AG09319 (cell line): Measurements from ENCODE around the gene SPSB1.

ENCODE experiments used
- DNase-seq: peaks from one replicate; pipeline ENCODE4 v3.0.0-alpha.2; 2010; ENCODE audit warnings: low read depth; ENCODE audit errors: extremely low read depth
- TF ChIP-seq, protein P1 (sequence below): IDR thresholded peaks from 2 replicates; pipeline ENCODE4 v1.5.1; 2011; ENCODE audit warnings: low read depth, mild to moderate bottlenecking, inconsistent platforms, low read length, moderate library complexity

Gene SPSB1

DNA sequence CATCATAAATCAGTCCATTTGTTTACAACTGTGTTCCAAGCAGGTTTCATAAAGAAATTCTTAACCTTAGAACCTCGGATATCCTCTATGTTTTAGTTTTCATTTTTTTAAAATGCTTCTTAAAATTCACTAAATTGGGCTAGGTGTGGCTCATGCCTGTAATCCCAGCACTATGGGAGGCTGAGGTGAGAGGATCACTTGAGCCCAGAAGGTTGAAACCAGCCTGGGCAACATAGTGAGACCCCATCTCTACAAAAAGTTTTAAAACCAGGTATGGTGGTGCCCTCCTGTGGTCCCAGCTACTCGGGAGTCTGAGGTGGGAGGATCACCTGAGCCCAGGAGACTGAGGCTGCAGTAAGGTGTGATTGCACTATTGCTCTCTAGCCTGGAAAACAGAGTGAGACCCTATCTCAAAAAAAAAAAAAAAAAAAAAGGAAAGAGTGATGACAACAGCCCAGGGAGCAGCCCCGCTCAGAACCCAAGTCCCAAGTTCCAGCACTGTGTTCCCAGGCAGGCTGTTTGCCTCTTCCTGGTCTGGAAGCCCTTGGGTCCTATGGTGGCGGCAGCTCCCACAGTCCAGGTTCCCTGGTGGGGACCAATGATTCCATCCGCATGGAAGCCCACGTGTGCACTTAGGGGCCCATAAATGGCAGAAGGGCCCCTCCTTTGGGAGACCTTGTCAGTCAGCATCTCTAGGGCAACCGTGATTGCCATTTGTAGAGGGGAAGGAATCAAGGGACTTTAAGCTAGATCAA, 24.7 kb upstream of the SPSB1 start:
- DNase-seq = no peak
- TF ChIP-seq, protein P1, sequence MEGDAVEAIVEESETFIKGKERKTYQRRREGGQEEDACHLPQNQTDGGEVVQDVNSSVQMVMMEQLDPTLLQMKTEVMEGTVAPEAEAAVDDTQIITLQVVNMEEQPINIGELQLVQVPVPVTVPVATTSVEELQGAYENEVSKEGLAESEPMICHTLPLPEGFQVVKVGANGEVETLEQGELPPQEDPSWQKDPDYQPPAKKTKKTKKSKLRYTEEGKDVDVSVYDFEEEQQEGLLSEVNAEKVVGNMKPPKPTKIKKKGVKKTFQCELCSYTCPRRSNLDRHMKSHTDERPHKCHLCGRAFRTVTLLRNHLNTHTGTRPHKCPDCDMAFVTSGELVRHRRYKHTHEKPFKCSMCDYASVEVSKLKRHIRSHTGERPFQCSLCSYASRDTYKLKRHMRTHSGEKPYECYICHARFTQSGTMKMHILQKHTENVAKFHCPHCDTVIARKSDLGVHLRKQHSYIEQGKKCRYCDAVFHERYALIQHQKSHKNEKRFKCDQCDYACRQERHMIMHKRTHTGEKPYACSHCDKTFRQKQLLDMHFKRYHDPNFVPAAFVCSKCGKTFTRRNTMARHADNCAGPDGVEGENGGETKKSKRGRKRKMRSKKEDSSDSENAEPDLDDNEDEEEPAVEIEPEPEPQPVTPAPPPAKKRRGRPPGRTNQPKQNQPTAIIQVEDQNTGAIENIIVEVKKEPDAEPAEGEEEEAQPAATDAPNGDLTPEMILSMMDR = no peak

DNA sequence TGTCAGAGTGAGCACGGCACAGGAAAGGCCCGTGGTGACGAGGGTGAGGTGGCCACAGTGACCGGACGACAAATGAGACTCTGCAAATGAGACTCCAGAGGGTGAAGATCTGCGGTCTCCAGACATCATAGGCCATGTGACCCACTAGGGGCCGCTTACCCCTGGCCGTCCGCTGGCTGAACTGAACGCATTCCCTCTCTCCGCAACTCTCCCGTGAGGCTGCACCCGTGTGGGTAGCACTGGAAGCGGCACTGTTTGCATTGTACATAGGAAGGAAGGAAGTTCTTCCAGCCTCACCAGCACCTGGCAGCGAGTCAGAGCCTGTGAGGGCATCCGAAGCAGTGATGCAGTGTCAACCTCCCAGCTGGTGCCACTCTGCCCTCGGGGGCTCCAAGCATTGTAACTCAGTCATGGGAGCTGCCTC, 23.6 kb upstream of the SPSB1 start:
- TF ChIP-seq, protein P1 = no peak
- no peak for DNase-seq

DNA sequence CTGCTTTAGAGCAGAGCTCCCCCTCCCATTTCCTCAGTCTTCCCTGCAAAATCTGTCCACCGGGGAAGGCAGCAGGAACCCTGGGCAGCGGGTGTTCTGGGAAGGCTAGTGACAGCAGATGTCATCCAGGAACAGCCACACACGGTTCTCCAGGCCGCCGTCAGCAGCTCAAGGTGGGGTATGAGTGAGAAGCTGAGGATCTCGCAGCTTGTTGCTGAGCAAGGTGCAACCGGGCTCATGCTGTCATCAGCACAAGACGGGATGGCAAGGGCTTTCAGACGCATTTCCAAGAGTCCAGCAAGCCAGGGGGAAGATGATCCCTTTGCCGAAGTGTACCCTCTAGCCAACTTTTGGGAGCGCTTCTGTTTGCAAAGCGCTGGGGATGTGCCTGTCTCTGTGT, 23.0 kb upstream of the SPSB1 start:
- TF ChIP-seq, protein P1 = no peak
- no peak for DNase-seq

DNA sequence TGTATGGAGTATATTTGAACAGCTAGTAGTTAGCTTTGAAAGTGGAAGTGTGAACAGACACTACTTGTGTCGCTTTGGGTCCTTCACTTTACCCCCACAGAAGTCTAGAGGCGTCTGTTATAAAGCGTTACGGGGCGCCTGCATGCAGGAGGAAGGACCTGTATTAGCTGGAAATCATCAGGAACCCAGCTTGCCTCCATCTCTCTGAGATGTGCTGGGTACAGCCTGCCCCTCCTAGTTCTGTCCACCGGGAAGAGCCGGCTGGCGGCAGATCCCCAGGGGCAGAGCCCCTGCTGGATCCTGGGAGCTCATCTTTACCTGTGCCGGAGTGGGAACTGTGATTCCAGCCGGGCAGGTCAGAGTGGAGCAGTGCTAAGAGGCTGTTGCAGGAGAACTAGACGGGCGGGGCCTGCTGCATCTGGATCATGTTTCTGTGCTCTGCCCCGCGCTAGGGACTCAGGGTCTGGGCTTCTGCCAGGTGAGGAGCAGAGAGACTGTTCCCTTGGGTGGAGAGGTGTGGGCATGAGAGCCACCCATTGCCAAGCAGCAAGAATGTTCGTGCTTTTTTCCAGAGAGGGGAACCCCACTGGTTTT, 22.3 kb upstream of the SPSB1 start:
- TF ChIP-seq, protein P1 = no peak
- no peak for DNase-seq

DNA sequence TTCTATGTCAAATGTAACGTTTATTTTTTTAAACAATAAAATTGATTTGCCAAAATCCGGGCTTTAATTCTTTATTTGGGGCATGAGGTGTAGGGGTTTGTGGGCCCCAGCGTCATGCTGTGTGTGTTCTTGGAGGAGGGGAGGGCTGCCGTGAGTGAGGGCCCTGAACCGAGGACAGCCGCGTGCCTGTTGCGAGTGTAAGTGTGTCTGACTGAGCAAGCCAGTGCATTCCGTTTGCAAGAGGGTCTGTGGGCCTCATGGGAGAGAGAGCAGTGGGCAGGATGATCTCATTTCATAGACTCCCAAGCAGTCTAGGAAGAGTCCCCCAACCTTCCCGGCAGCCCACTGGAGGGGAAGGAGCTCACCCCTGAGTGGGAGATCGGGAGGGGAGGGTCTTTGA, 21.4 kb upstream of the SPSB1 start:
- TF ChIP-seq, protein P1 = no peak
- DNase-seq = no peak

DNA sequence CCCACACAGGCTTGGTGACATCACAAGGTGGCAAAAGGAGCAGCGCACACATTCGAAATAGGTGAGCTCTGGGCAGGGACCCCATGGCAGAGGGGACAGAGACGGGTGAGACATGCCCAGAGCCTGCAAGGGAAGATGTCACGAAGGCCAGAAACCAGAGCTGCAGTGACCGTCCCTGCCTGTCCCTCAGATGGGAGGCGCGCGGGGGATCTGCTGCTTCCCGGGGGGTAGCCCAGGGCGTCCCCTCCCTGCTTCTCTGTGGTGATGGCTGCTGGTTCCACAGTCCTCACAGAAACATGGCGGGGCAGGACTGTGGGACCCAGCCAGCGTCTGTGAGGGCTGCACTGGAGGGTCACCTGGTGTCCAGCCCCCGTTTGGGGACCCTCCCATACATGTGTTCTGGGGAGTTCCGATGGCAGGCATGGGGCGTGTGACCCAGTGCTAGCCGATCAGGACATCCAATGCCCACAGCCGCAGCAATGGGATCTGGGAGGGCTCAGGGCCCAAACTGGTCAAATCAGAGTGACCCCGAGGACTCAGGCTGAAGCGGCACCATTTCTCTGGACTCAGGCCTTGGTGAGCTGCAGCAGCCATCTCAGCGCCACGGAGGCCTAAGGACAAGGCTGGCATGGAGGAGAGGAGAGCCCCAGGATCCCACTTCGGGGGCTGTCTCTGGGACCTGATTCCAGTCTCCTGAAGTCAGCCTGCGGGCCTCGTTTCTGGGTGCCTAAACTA, 20.7 kb upstream of the SPSB1 start:
- TF ChIP-seq, protein P1 = no peak
- DNase-seq = no peak

DNA sequence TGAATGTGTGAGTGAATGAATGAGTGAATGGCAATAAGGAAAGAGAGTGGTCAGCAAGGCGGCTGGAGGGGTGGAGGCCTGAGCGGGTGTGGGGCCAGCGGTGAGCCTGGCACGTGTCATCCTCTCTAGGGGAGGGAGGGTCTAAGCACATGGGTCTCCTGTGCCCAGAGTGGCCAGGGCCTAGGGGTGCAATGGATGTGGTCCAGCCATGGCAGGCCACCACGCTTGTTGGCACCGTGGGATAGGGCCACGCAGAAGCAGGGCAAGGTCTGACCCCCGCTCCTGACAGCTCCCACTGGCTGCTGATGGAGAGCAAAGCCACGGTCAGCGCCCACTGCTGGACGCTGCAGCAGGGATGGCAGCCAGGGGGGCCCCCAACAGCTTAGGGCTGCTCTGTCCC, 19.5 kb upstream of the SPSB1 start:
- no peak for DNase-seq
- TF ChIP-seq, protein P1 = no peak
